ENCODE data around the gene CNPY3.

Gene CNPY3

DNA sequence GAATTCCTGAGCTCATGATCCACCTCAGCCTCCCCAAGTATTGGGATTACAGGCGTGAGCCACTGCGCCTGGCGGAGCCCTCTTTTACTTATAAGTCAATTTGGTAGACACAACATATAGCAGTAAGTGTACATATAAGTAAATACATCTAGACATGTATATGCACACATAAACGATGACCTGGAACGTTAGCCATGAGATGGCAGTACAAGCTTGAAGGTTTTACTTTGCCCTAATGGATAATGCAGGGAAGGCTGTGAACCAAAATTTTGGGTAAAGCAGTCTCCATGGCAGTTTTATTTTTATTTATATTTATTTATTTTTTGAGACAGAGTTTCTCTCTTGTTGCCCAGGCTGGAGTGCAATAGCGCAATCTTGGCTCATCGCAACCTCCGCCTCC is 28.8 kb downstream of the CNPY3 start:
- Histone ChIP-seq H3K27ac (ENCODE audit: low read length) (no peak overlapping the region), H3K4me3 (ENCODE audit: low read length) (no peak overlapping the region), H3K4me1 (ENCODE audit: control insufficient read depth, insufficient read depth, low read length) (peaks cover 2% of the 10 kb centered on the region; the same call in 1 of the 2 replicates), H3K27me3 (ENCODE audit: control insufficient read depth, insufficient read depth, low read length) (no peaks in the 10 kb centered on the region), H3K36me3 (ENCODE audit: control insufficient read depth, insufficient read depth, low read length) (no peaks in the 10 kb centered on the region), H3K9me3 (ENCODE audit: control insufficient read depth, insufficient read depth, low read length) (no peaks in the 10 kb centered on the region)
- DNase-seq (ENCODE audit: low read depth, low spot score) = no peak
- no CpG with 5 or more reads among the region's 8 CpGs for WGBS (ENCODE audit: insufficient coverage, insufficient read length)

GRCh38 chr6:42959917-42960242 is 30.6 kb downstream of the CNPY3 start:
- H3K27me3 ChIP-seq (ENCODE audit: control insufficient read depth, insufficient read depth, low read length) = no peaks in the 10 kb centered on the region
- H3K36me3 ChIP-seq (ENCODE audit: control insufficient read depth, insufficient read depth, low read length) = no peaks in the 10 kb centered on the region
- WGBS (ENCODE audit: insufficient coverage, insufficient read length) = no CpG with 5 or more reads among the region's 13 CpGs
- H3K4me1 ChIP-seq (ENCODE audit: control insufficient read depth, insufficient read depth, low read length) = peaks cover 4% of the 10 kb centered on the region; the same call in 1 of the 2 replicates
- H3K4me3 ChIP-seq (ENCODE audit: low read length) = peak overlapping the region; percentile 61; the same call in 1 of the 2 replicates
- no peaks in the 10 kb centered on the region for H3K9me3 ChIP-seq (ENCODE audit: control insufficient read depth, insufficient read depth, low read length)
- no peak for DNase-seq (ENCODE audit: low read depth, low spot score)
- no peak overlapping the region for H3K27ac ChIP-seq (ENCODE audit: low read length)

DNA sequence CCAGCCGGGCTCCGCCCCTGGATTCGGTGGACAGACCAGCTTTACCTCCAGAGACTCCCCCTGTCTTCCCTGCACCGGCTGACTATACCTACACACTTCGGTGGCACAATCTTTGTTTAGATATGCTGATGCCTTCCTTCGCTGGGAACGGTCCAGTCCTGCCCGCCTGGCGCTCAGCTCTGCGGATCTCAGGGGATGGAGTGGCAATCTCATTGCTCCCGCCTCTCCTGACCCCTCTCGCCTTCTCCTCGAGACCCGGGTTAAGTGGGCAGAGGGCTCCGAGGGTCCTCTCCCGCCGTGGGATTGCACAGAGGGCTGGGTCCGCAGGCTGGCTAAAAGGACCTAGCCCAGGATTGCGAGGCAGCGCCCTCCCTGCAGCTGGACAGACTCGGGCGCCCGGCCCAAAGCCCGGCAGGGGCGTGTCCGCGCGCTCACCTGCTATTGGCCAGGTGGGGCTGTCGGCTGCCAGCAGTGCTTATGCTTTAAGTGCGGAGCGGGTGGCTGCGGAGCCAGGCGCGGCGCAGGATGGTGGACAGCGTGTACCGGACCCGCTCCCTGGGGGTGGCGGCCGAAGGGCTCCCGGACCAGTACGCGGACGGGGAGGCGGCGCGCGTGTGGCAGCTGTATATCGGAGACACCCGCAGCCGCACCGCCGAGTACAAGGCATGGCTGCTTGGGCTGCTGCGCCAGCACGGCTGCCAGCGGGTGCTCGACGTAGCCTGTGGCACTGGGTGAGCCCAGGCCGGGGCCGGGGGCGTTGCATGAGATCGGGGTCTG is 31.2 kb downstream of the CNPY3 start, which contains the start of gene GNMT:
Gene GNMT, plus strand, starts transcription at position 512 of the 777 bp plus-strand sequence. Its CDS starts 14 bp downstream, at position 526.
- DNase-seq (ENCODE audit: low read depth, low spot score) = no peak
- Histone ChIP-seq H3K4me1 (ENCODE audit: control insufficient read depth, insufficient read depth, low read length) (peaks cover 4% of the 10 kb centered on the region; the same call in 1 of the 2 replicates), H3K4me3 (ENCODE audit: low read length) (peak within 1 kb of the TSS; percentile 61; the same call in 1 of the 2 replicates), H3K27me3 (ENCODE audit: control insufficient read depth, insufficient read depth, low read length) (no peaks in the 10 kb centered on the region), H3K27ac (ENCODE audit: low read length) (no peak within 1 kb of the TSS), H3K9me3 (ENCODE audit: control insufficient read depth, insufficient read depth, low read length) (no peaks in the 10 kb centered on the region), H3K36me3 (ENCODE audit: control insufficient read depth, insufficient read depth, low read length) (no peaks in the 10 kb centered on the region)
- no CpG with 5 or more reads among the region's 62 CpGs for WGBS (ENCODE audit: insufficient coverage, insufficient read length)

- peak overlapping the region; percentile 61; the same call in 1 of the 2 replicates for H3K4me3 ChIP-seq (ENCODE audit: low read length)
- no CpG with 5 or more reads among the region's 15 CpGs for WGBS (ENCODE audit: insufficient coverage, insufficient read length)
- H3K36me3 ChIP-seq (ENCODE audit: control insufficient read depth, insufficient read depth, low read length) = no peaks in the 10 kb centered on the region
- no peaks in the 10 kb centered on the region for H3K9me3 ChIP-seq (ENCODE audit: control insufficient read depth, insufficient read depth, low read length)
- no peak overlapping the region for H3K27ac ChIP-seq (ENCODE audit: low read length)
- DNase-seq (ENCODE audit: low read depth, low spot score) = no peak
- H3K27me3 ChIP-seq (ENCODE audit: control insufficient read depth, insufficient read depth, low read length) = no peaks in the 10 kb centered on the region
- H3K4me1 ChIP-seq (ENCODE audit: control insufficient read depth, insufficient read depth, low read length) = peaks cover 4% of the 10 kb centered on the region; the same call in 1 of the 2 replicates
Observed at GRCh38 chr6:42961020-42961470, 31.8 kb downstream of the CNPY3 start.

GRCh38 chr6:42962096-42962495 is 32.8 kb downstream of the CNPY3 start:
- no peaks in the 10 kb centered on the region; the same call in 1 of the 2 replicates for H3K36me3 ChIP-seq (ENCODE audit: control insufficient read depth, insufficient read depth, low read length)
- DNase-seq (ENCODE audit: low read depth, low spot score) = no peak
- H3K27me3 ChIP-seq (ENCODE audit: control insufficient read depth, insufficient read depth, low read length) = no peaks in the 10 kb centered on the region
- H3K9me3 ChIP-seq (ENCODE audit: control insufficient read depth, insufficient read depth, low read length) = no peaks in the 10 kb centered on the region
- H3K27ac ChIP-seq (ENCODE audit: low read length) = no peak overlapping the region
- H3K4me1 ChIP-seq (ENCODE audit: control insufficient read depth, insufficient read depth, low read length) = peaks cover 4% of the 10 kb centered on the region; the same call in 1 of the 2 replicates
- no CpG with 5 or more reads among the region's 12 CpGs for WGBS (ENCODE audit: insufficient coverage, insufficient read length)
- no peak overlapping the region for H3K4me3 ChIP-seq (ENCODE audit: low read length)

DNA sequence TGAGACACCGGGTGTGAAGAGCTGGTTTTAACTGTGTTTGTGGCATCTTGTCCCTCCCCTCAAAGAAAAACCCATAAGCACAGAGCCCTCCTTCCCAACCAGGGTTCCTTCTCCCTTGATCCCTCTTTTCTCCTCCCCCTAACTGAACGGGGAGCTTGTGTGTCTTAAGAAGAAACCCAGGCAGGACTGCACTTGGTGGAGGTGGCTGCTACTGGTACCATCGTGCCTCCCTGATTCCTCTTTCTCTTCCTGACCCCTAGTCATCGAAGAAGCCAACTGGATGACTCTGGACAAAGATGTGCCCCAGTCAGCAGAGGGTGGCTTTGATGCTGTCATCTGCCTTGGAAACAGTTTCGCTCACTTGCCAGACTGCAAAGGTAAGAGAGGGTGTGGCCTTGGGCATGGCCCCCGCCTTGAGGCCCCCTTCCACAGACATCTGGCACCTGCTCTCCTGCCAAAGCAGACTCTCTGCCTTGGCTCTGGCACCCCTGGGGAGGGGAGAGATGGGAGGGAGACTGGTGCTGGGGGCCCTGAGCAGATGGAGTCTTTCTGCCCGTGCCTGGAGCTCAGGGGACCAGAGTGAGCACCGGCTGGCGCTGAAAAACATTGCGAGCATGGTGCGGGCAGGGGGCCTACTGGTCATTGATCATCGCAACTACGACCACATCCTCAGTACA is 33.4 kb downstream of the CNPY3 start:
- H3K4me3 ChIP-seq (ENCODE audit: low read length) = no peak overlapping the region
- no peak overlapping the region for H3K27ac ChIP-seq (ENCODE audit: low read length)
- peaks cover 3% of the 10 kb centered on the region; the same call in 1 of the 2 replicates for H3K36me3 ChIP-seq (ENCODE audit: control insufficient read depth, insufficient read depth, low read length)
- no peaks in the 10 kb centered on the region for H3K27me3 ChIP-seq (ENCODE audit: control insufficient read depth, insufficient read depth, low read length)
- no CpG with 5 or more reads among the region's 13 CpGs for WGBS (ENCODE audit: insufficient coverage, insufficient read length)
- no peaks in the 10 kb centered on the region for H3K9me3 ChIP-seq (ENCODE audit: control insufficient read depth, insufficient read depth, low read length)
- no peak for DNase-seq (ENCODE audit: low read depth, low spot score)
- H3K4me1 ChIP-seq (ENCODE audit: control insufficient read depth, insufficient read depth, low read length) = peaks cover 4% of the 10 kb centered on the region; the same call in 1 of the 2 replicates

- WGBS (ENCODE audit: insufficient coverage, insufficient read length) = no CpG with 5 or more reads among the region's 12 CpGs
- H3K4me1 ChIP-seq (ENCODE audit: control insufficient read depth, insufficient read depth, low read length) = peaks cover 4% of the 10 kb centered on the region; the same call in 1 of the 2 replicates
- no peak for DNase-seq (ENCODE audit: low read depth, low spot score)
- H3K4me3 ChIP-seq (ENCODE audit: low read length) = no peak overlapping the region
- H3K27me3 ChIP-seq (ENCODE audit: control insufficient read depth, insufficient read depth, low read length) = no peaks in the 10 kb centered on the region
- no peaks in the 10 kb centered on the region for H3K9me3 ChIP-seq (ENCODE audit: control insufficient read depth, insufficient read depth, low read length)
- H3K36me3 ChIP-seq (ENCODE audit: control insufficient read depth, insufficient read depth, low read length) = peaks cover 3% of the 10 kb centered on the region; the same call in 1 of the 2 replicates
- H3K27ac ChIP-seq (ENCODE audit: low read length) = no peak overlapping the region
Observed at GRCh38 chr6:42963179-42963854, 34.0 kb downstream of the CNPY3 start.

DNA sequence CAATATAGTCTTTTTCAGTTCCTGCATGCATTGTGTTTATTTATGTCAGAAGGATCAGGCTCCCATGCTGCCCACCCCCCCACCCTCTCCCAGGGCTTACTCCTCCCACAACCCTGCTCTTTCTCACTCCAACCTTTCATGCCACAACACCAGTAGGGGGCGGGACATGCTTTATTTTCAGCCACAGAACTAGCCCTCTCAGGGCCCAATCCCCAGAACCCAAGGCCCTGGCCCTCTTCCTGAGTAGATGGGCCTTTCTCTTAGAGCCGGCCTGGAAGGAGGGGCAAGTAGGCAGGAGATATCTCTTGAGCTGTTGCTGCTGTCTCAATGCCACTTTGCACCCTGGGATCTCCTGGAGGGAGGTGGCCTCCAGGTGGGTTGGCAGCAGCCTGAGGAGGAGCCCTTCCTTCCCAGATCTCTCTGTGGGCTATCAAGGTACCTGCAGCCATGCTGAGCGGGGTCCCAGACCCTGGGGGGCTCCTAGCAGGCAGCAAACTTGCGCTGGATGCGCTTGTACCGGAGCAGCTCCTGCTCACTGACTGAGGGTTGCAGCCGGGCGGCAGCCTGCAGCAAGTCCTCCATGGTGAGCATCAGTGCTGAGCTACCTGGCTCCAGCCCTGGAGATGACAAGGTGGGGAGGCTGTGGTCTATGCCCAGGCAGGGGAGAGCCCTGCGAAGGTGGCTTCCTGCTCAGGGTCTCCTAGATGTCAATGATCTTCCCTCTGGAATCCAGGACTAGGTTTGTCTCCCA is 34.8 kb downstream of the CNPY3 start:
- Histone ChIP-seq H3K4me1 (ENCODE audit: control insufficient read depth, insufficient read depth, low read length) (peaks cover 4% of the 10 kb centered on the region; the same call in 1 of the 2 replicates), H3K27ac (ENCODE audit: low read length) (no peak overlapping the region), H3K9me3 (ENCODE audit: control insufficient read depth, insufficient read depth, low read length) (no peaks in the 10 kb centered on the region), H3K27me3 (ENCODE audit: control insufficient read depth, insufficient read depth, low read length) (no peaks in the 10 kb centered on the region), H3K4me3 (ENCODE audit: low read length) (no peak overlapping the region), H3K36me3 (ENCODE audit: control insufficient read depth, insufficient read depth, low read length) (peaks cover 3% of the 10 kb centered on the region; the same call in 1 of the 2 replicates)
- no CpG with 5 or more reads among the region's 9 CpGs for WGBS (ENCODE audit: insufficient coverage, insufficient read length)
- DNase-seq (ENCODE audit: low read depth, low spot score) = peak; percentile 82

- Histone ChIP-seq H3K36me3 (ENCODE audit: control insufficient read depth, insufficient read depth, low read length) (peaks cover 3% of the 10 kb centered on the region; the same call in 1 of the 2 replicates), H3K4me1 (ENCODE audit: control insufficient read depth, insufficient read depth, low read length) (0 out of 2 replicates have a peak, but pooled peaks cover 2% of the 10 kb centered on the region), H3K27ac (ENCODE audit: low read length) (no peak overlapping the region), H3K4me3 (ENCODE audit: low read length) (no peak overlapping the region), H3K27me3 (ENCODE audit: control insufficient read depth, insufficient read depth, low read length) (no peaks in the 10 kb centered on the region), H3K9me3 (ENCODE audit: control insufficient read depth, insufficient read depth, low read length) (no peaks in the 10 kb centered on the region)
- no peak for DNase-seq (ENCODE audit: low read depth, low spot score)
- 87% methylated on average over 3 of the region's 7 CpGs for WGBS (ENCODE audit: insufficient coverage, insufficient read length)
Observed at GRCh38 chr6:42966571-42966970, 37.3 kb downstream of the CNPY3 start.
